ENCODE measurements around the gene ATP11C.
A peak's percentile ranks its signal among the peaks of the same experiment; 100 is the strongest.
"Not testable (repeated sequence)": the region's sequence is repeated elsewhere in the genome, so short reads cannot be mapped to it uniquely, and the experiment has no call there.

Gene ATP11C

DNA sequence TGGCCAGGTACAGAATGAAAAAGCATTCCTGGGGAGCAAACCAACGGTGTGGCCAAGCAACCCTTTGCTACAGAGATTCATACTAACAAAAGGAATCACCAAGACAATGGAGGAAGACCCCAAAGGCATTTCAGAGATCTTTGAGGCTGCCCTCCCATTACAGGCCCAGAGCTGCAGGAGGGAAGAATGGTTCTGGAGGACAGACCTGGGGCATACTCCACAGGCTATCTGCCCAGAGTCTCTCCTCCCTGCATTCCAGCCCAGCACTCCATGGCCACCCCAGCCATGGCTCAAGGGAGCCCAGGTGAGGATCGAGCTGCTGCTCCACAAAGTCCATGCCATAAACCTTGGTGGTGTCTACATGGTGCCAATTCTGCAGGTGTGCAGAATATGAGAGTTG, 81.9 kb downstream of the ATP11C start:
- Histone ChIP-seq H3K27me3 (ENCODE audit: control insufficient read depth, insufficient read depth, low read length) (no peaks in the 10 kb centered on the region), H3K9ac (ENCODE audit: low read depth, low read length) (no peak overlapping the region), H3K4me1 (ENCODE audit: control insufficient read depth, insufficient read depth, low read length) (peaks cover 26% of the 10 kb centered on the region), H3K9me3 (ENCODE audit: control insufficient read depth, insufficient read depth, low read length) (no peaks in the 10 kb centered on the region), H3K36me3 (ENCODE audit: control insufficient read depth, insufficient read depth, low read length) (no peaks in the 10 kb centered on the region), H3K4me3 (ENCODE audit: low read depth, low read length) (peak overlapping the region; percentile 14)

DNA sequence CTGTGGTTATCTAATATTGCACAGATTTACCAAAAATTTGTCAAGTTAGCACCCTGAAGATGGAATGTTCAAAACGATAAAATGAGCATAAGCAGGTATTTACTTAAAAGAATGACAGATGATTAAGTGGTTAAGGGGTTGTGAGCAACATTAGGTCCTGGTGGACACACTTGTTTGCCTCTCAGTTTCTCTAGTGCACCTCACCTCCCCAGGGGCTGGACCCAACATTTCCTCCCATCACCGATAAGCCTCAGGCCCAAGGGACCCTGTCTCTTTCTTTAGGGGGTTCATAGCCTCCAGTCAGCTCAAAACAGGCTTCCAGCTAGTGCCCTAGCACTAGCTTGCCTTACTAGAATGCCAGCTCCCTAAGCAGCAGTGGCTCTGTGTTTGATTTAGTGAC, 88.0 kb downstream of the ATP11C start:
- no peak overlapping the region for H3K9ac ChIP-seq (ENCODE audit: low read depth, low read length)
- no peak overlapping the region for H3K4me3 ChIP-seq (ENCODE audit: low read depth, low read length)
- H3K9me3 ChIP-seq (ENCODE audit: control insufficient read depth, insufficient read depth, low read length) = no peaks in the 10 kb centered on the region
- H3K27me3 ChIP-seq (ENCODE audit: control insufficient read depth, insufficient read depth, low read length) = no peaks in the 10 kb centered on the region
- no peaks in the 10 kb centered on the region for H3K36me3 ChIP-seq (ENCODE audit: control insufficient read depth, insufficient read depth, low read length)
- peaks cover 10% of the 10 kb centered on the region for H3K4me1 ChIP-seq (ENCODE audit: control insufficient read depth, insufficient read depth, low read length)

DNA sequence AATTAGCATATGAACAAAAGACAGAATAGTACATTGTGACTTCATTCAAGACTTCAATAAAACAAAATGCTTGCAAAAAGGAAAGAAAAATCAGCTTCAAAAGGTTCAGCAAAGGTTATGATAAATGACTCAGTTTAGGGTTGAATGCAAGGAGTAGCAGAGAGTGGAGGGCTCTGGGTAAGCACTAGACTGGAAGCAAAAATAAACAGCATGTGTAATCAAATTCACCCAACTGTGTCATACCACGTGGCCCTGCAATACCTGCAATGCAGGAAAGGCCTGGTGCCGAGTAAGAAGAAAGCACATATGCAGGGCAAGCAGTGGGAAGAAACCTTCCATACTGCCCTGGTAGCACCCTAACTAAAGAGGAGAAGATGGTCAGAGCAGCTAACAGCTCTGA, 88.7 kb downstream of the ATP11C start:
- Histone ChIP-seq H3K9ac (ENCODE audit: low read depth, low read length) (no peak overlapping the region), H3K4me3 (ENCODE audit: low read depth, low read length) (no peak overlapping the region), H3K4me1 (ENCODE audit: control insufficient read depth, insufficient read depth, low read length) (peaks cover 8% of the 10 kb centered on the region), H3K27me3 (ENCODE audit: control insufficient read depth, insufficient read depth, low read length) (no peaks in the 10 kb centered on the region), H3K9me3 (ENCODE audit: control insufficient read depth, insufficient read depth, low read length) (no peaks in the 10 kb centered on the region), H3K36me3 (ENCODE audit: control insufficient read depth, insufficient read depth, low read length) (no peaks in the 10 kb centered on the region)

DNA sequence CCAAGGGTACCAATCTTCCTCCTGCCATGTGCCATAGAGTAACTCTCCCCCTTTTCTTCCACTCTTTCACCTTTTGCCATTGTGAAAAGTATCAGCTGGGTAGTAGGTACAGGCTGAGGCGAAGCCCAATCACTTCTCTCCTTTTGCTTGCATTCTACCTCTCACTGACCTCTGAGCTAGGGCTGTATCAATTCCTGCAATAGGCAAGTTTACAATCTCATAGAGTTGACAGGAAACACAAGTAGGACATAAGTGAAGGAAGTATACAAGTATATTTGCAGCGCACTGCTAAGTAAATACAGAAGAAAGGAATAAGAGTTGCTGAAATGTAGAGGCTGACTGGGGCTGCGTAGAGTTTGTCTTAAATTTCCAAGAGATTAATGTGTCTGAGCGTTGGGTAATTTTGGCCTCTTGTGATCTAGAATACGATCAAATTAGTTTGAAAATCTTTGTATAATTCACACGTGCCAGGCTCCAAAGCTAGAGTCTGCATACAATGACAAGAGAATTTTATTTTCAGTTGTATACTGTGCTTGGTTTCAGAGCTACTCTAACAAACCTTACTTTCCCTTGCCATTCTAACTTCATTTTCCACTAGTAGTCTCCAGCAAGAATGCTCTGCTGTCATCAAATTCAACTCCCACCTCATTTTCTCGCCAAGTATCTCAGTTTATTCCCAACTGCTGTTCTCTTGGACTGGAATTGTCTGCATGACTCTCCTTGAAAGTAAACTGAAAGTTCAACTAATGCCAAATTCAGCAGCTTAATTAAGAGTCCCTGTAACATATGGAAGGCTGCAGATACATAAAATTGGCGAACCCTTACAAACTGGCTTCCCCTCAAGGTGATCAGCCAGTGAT, 90.3 kb downstream of the ATP11C start:
- Histone ChIP-seq H3K27me3 (ENCODE audit: control insufficient read depth, insufficient read depth, low read length) (no peaks in the 10 kb centered on the region), H3K36me3 (ENCODE audit: control insufficient read depth, insufficient read depth, low read length) (no peaks in the 10 kb centered on the region), H3K9me3 (ENCODE audit: control insufficient read depth, insufficient read depth, low read length) (no peaks in the 10 kb centered on the region)

DNA sequence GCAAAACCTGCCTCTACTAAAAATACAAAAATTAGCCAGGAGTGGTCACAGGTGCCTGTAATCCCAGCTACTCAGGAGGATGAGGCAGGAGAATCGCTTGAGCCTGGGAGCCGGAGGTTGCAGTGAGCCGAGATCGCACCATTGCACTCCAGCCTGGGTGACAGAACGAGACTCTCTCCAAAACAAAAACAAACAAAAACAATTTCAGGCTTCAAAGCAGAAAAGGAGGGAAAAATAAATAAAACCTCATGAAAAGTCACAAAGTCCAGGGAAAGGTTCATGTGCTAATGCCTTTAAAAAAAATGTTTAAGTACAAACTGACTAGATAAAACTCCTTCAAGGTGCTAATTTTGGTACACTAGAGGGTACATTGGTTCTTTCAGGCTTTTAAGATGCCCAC, 96.5 kb downstream of the ATP11C start:
- H3K9me3 ChIP-seq (ENCODE audit: control insufficient read depth, insufficient read depth, low read length); H3K27me3 ChIP-seq (ENCODE audit: control insufficient read depth, insufficient read depth, low read length); H3K9ac ChIP-seq (ENCODE audit: low read depth, low read length); H3K36me3 ChIP-seq (ENCODE audit: control insufficient read depth, insufficient read depth, low read length); H3K4me3 ChIP-seq (ENCODE audit: low read depth, low read length): not testable (repeated sequence)
- H3K4me1 ChIP-seq (ENCODE audit: control insufficient read depth, insufficient read depth, low read length) = peaks cover 19% of the 10 kb centered on the region

More for the DNA sequence above, 90.3 kb downstream of the ATP11C start:
- H3K4me1 ChIP-seq (ENCODE audit: control insufficient read depth, insufficient read depth, low read length) = peaks cover 8% of the 10 kb centered on the region
- no peak overlapping the region for H3K4me3 ChIP-seq (ENCODE audit: low read depth, low read length)
- no peak overlapping the region for H3K9ac ChIP-seq (ENCODE audit: low read depth, low read length)

DNA sequence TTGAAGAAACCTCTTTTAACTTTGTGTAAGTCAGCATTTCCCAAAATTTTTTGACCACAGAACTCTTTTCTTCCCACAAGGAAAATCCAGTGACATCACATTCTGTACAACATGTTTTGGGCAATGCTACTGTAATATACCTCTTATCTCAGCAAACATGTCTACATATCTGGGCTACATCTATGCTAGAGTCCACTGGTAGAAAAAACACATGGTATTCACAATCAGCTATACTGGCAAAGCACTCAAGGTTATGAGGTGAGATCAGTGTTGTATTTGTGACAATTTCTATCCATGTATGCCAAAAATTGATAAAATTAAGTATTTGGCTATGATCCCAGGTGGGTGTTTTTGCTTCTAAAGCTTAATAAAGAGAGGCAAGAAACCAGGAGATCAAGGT, 98.0 kb downstream of the ATP11C start:
- Histone ChIP-seq H3K36me3 (ENCODE audit: control insufficient read depth, insufficient read depth, low read length) (no peaks in the 10 kb centered on the region), H3K4me3 (ENCODE audit: low read depth, low read length) (no peak overlapping the region), H3K27me3 (ENCODE audit: control insufficient read depth, insufficient read depth, low read length) (no peaks in the 10 kb centered on the region), H3K9ac (ENCODE audit: low read depth, low read length) (no peak overlapping the region), H3K9me3 (ENCODE audit: control insufficient read depth, insufficient read depth, low read length) (no peaks in the 10 kb centered on the region), H3K4me1 (ENCODE audit: control insufficient read depth, insufficient read depth, low read length) (peaks cover 31% of the 10 kb centered on the region)

DNA sequence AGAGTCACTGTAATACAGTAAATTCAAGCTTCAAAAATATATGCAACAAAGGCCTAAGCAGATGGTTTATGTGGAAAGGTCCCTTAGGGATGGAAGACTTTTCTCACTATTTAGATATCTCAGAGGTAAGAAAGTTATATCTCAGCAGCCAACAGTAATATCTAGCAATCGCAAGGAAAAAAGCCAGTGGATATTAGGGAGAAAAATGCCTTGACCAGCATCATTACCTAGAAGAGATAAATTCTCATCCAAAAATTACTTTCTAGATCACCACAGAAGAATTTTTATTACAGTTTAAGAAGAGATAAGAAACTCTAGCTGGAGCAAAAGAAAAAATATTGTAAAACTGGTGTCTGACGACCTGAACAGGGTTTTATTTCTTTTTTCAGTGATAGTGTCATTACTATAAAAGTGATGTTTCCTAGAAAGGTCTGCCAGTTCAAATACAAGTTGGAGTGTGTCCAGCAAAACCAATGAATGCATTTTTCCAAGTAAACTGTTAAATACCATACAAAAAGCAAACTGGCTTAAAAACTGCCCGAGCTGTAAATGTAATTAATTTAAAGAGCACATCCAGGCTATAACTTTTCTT, 100.0 kb downstream of the ATP11C start:
- Histone ChIP-seq H3K4me1 (ENCODE audit: control insufficient read depth, insufficient read depth, low read length) (peaks cover 45% of the 10 kb centered on the region), H3K36me3 (ENCODE audit: control insufficient read depth, insufficient read depth, low read length) (no peaks in the 10 kb centered on the region), H3K27me3 (ENCODE audit: control insufficient read depth, insufficient read depth, low read length) (no peaks in the 10 kb centered on the region), H3K4me3 (ENCODE audit: low read depth, low read length) (no peak overlapping the region), H3K9ac (ENCODE audit: low read depth, low read length) (no peak overlapping the region), H3K9me3 (ENCODE audit: control insufficient read depth, insufficient read depth, low read length) (no peaks in the 10 kb centered on the region)

DNA sequence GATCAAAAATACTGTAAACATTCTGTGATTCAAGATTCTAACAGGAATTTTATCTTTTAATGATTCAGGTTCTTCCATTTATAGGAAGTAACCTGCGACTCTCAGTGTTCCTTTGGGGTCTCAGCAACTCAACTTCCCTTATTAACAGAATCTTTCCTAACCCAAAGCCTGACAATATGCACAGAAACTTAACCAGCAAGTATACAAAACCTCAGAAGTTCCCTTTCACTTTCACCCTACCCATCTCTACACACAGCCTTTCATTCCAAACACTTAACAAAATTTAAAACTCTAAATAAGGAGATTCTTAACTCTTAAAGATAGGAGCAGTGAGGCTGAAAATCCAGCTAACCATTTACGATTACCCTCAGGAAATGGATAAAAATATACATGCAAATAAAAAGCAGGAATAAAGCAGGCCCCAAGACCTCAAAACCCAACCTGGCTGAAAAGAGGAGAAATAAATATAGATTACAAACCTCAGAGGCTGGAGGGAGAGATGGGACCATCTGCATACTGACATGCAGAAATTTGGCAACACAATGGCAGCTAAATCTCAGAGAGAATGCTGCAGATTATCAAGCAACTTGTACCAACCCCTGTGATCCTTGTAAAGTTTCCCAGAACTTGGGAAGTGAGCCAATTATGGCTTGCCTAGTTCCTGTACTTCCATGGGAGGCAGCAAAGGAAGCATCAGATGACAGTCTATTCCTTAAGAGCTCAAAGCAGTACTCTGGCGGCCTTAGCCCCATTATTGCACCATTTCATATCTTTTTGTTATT, 101.0 kb downstream of the ATP11C start:
- no peak overlapping the region for H3K9ac ChIP-seq (ENCODE audit: low read depth, low read length)

DNA sequence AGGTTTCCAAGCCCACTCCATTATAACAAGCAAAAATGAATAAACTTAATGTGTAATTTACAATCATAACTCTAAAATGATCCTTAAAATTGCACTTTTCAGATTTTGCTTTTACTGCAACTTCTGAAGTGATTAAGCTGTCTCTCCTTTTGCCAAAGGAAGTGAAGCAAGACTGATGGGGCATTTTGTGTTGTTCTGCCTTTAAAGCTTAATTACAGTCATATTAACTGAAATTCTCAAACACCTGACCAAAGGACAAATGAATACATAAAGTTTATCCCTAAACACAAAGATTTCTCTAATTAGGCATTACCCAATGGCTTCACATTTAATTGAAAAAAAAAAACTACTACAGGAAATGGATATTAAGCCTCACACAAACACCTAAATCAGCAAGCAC, 101.8 kb downstream of the ATP11C start:
- Histone ChIP-seq H3K36me3 (ENCODE audit: control insufficient read depth, insufficient read depth, low read length) (no peaks in the 10 kb centered on the region), H3K4me1 (ENCODE audit: control insufficient read depth, insufficient read depth, low read length) (peaks cover 47% of the 10 kb centered on the region), H3K9me3 (ENCODE audit: control insufficient read depth, insufficient read depth, low read length) (no peaks in the 10 kb centered on the region), H3K27me3 (ENCODE audit: control insufficient read depth, insufficient read depth, low read length) (no peaks in the 10 kb centered on the region), H3K4me3 (ENCODE audit: low read depth, low read length) (no peak overlapping the region), H3K9ac (ENCODE audit: low read depth, low read length) (no peak overlapping the region)

More for the DNA sequence above, 101.0 kb downstream of the ATP11C start:
- no peaks in the 10 kb centered on the region for H3K36me3 ChIP-seq (ENCODE audit: control insufficient read depth, insufficient read depth, low read length)
- H3K4me3 ChIP-seq (ENCODE audit: low read depth, low read length) = no peak overlapping the region
- no peaks in the 10 kb centered on the region for H3K27me3 ChIP-seq (ENCODE audit: control insufficient read depth, insufficient read depth, low read length)
- H3K9me3 ChIP-seq (ENCODE audit: control insufficient read depth, insufficient read depth, low read length) = no peaks in the 10 kb centered on the region
- peaks cover 45% of the 10 kb centered on the region for H3K4me1 ChIP-seq (ENCODE audit: control insufficient read depth, insufficient read depth, low read length)

DNA sequence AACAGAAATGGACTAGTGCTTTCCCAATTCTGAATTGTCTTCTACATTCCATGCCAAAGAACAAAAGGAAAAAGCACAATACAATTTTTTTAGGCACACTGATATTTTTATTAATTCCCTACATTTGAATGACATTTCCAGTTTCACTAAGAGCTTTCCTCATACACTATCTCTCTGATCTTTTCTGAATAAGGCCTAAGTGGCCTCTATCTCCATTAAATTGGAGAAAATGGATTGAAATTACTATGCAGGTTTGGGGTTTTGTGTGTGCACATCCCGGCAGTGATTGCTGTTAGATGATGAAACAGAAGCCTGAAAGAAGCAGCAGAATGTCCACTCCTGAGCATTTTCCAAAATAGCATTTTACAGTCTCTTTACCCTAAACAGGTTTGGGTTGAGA, 104.0 kb downstream of the ATP11C start:
- Histone ChIP-seq H3K4me1 (ENCODE audit: control insufficient read depth, insufficient read depth, low read length) (peaks cover 54% of the 10 kb centered on the region), H3K4me3 (ENCODE audit: low read depth, low read length) (no peak overlapping the region)

DNA sequence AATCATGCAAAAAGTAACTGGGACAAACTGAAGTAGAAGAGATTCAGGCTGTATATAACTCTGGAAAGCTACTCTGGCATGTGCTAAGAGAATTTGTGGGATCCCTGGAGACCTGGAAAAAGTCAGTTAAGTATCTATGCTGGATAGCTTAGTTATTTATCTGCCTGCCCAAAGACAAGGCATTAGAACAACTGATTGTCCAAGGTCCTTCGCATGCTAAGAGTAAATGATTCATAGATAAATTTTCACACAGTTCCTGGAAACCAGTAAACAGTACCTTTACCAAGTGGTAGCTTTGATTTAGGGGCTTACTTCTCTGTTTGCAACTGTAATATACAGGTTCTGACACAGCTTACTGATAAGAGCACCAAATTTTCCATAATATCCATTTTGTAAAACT, 104.8 kb downstream of the ATP11C start:
- Histone ChIP-seq H3K36me3 (ENCODE audit: control insufficient read depth, insufficient read depth, low read length) (no peaks in the 10 kb centered on the region), H3K4me1 (ENCODE audit: control insufficient read depth, insufficient read depth, low read length) (peaks cover 52% of the 10 kb centered on the region), H3K9me3 (ENCODE audit: control insufficient read depth, insufficient read depth, low read length) (no peaks in the 10 kb centered on the region), H3K9ac (ENCODE audit: low read depth, low read length) (no peak overlapping the region), H3K4me3 (ENCODE audit: low read depth, low read length) (no peak overlapping the region), H3K27me3 (ENCODE audit: control insufficient read depth, insufficient read depth, low read length) (no peaks in the 10 kb centered on the region)

More for the DNA sequence above, 104.0 kb downstream of the ATP11C start:
- Histone ChIP-seq H3K9me3 (ENCODE audit: control insufficient read depth, insufficient read depth, low read length) (no peaks in the 10 kb centered on the region), H3K36me3 (ENCODE audit: control insufficient read depth, insufficient read depth, low read length) (no peaks in the 10 kb centered on the region), H3K9ac (ENCODE audit: low read depth, low read length) (no peak overlapping the region), H3K27me3 (ENCODE audit: control insufficient read depth, insufficient read depth, low read length) (no peaks in the 10 kb centered on the region)
